SU-DHL-6 (cell line): ENCODE results near the gene MCM5.

ENCODE experiments used
- EZH2phosphoT487 ChIP-seq: fragments of 200-600 bp; sonication (generic), shearing (Covaris generic); conservative IDR thresholded peaks from 2 replicates; pipeline ENCODE4 v1.6.1; 2018; ENCODE audit warnings: mild to moderate bottlenecking, antibody characterized with exemption, low read length, moderate library complexity, mixed read lengths
- TF ChIP-seq, protein P1 (sequence below): fragments of 200-600 bp; sonication (generic); IDR thresholded peaks from one replicate; pipeline ENCODE4 v1.5.1; 2017; ENCODE audit warnings: antibody characterized with exemption, mild to moderate bottlenecking, low read length, moderate library complexity; ENCODE audit not compliant: insufficient read depth, poor library complexity, severe bottlenecking

DNA sequence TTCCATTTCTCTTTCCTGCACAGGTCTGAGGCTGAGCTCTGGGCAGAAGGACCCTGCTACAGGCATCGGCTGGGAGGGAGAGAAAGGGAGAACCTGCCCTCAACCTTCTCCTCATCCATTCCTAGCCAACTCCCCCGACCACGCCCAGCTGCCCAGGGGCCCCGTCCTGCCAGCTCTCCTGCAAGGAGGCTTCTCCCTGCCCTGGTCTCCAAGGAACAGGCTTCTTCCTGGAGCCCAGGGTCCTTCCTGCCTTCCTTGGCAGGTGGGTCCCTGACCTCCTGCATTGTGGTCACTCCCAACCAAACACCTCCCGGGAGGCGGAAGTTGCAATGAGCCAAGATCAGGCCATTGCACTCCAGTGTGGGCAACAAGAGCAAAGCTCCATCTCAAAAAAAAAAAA, 31.6 kb upstream of the MCM5 start:
- TF ChIP-seq, protein P1, sequence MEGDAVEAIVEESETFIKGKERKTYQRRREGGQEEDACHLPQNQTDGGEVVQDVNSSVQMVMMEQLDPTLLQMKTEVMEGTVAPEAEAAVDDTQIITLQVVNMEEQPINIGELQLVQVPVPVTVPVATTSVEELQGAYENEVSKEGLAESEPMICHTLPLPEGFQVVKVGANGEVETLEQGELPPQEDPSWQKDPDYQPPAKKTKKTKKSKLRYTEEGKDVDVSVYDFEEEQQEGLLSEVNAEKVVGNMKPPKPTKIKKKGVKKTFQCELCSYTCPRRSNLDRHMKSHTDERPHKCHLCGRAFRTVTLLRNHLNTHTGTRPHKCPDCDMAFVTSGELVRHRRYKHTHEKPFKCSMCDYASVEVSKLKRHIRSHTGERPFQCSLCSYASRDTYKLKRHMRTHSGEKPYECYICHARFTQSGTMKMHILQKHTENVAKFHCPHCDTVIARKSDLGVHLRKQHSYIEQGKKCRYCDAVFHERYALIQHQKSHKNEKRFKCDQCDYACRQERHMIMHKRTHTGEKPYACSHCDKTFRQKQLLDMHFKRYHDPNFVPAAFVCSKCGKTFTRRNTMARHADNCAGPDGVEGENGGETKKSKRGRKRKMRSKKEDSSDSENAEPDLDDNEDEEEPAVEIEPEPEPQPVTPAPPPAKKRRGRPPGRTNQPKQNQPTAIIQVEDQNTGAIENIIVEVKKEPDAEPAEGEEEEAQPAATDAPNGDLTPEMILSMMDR = no peak
- TF ChIP-seq EZH2phosphoT487 = no peak
